Stimulated activated effector memory CD8-positive, alpha-beta T cell treated with anti-CD3 and anti-CD28 coated beads, Interleukin-12 subunit alpha, Interleukin-12 subunit beta, amount 100 ng/mL, for 72 hours (primary cell): ENCODE measurements around the gene MINPP1.

Experiments used
- ATAC-seq: fragments of 150-1000 bp; cut with Tn5 transposase; 2 replicates; pipeline ENCODE4 v1.10.0; 2021
- DNase-seq, 2 donors: peaks; one replicate each; pipeline ENCODE4 v3.0.0; 2021 to 2022; ENCODE audit warnings: low spot score in 2 of 2
- H3K27ac Mint-ChIP-seq: one replicate; pipeline ENCODE4 v1.8.0; 2022; ENCODE audit warnings: mild to moderate bottlenecking, mixed read lengths
- H3K36me3 Mint-ChIP-seq: one replicate; pipeline ENCODE4 v1.8.0; 2022; ENCODE audit warnings: mild to moderate bottlenecking, mixed read lengths
- H3K4me1 Mint-ChIP-seq: one replicate; pipeline ENCODE4 v1.8.0; 2022; ENCODE audit warnings: mixed read lengths
- H3K4me3 Mint-ChIP-seq: one replicate; pipeline ENCODE4 v1.8.0; 2022; ENCODE audit warnings: mild to moderate bottlenecking, mixed read lengths
- H3K9me3 Mint-ChIP-seq: one replicate; pipeline ENCODE4 v1.8.0; 2022; ENCODE audit warnings: mixed read lengths

MINPP1 gene

DNA sequence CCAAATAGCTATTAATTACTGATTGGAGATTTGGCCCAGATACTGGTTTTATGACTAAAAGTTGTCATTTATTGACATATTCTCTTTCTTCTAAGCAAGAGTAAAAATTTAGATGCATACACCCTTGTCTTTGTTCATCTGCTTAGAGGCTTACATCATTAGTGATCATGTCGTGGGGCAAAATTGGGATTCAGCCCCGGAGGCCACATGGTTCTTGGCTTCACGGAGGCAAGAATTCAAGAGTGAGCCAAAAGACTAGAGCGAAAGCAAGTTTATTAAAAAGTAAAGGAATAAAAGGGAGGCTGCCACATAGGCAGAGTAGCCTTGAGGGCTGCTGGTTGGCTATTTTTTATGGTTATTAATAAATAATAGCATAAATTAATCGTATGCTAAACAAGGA is 41.1 kb downstream of the MINPP1 start:
- H3K4me1 Mint-ChIP-seq = peaks cover 17% of the 10 kb centered on the region
- DNase-seq = no peak
- H3K36me3 Mint-ChIP-seq = peaks cover 10% of the 10 kb centered on the region
- H3K9me3 Mint-ChIP-seq = peaks cover 10% of the 10 kb centered on the region
- ATAC-seq = no peak
- H3K27ac Mint-ChIP-seq = no peak overlapping the region
- H3K4me3 Mint-ChIP-seq = no peak overlapping the region

DNA sequence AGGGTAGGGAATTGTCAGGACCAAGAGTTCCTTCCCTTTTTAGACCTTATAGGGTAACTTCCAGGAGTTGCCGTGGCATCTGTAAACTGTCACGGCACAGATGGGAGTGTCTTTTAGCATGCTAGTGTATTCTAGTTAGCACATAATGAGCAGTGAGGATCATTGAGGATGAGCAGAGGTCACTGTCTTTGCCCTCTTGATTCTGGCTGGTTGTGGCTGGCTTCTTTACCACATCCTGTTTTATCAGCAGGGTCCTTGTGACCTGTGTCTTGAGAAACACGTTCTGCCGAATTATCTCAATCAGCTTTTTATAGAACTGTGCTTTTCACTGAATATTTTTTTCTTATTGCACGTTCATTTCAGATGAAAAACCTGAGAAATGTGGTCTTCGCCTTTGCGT is 41.5 kb downstream of the MINPP1 start:
- no peak for DNase-seq
- peak; percentile 83 for ATAC-seq
- Mint-ChIP-seq H3K27ac (no peak overlapping the region), H3K4me3 (no peak overlapping the region), H3K9me3 (peaks cover 10% of the 10 kb centered on the region), H3K4me1 (peaks cover 22% of the 10 kb centered on the region), H3K36me3 (peaks cover 10% of the 10 kb centered on the region)

DNA sequence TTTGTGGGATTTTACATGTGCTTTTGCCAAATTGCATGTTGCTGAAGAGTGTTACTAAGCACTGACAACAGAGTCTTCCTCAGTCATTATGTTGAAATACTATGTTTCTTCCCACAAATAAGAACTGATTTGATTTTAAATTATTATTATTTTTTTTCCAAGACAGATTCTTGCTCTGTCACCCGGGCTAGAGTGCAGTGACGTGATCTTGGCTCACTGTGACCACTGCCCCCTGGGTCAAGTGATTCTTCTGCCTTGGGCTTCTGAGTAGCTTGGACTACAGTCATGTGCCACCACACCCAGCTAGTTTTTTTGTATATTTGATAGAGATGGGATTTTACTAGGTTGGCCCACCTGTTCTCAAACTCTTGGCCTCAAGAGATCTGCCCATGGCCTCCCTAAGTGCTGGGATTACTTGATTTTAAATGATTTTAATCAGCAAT is 42.3 kb downstream of the MINPP1 start:
- ATAC-seq (no peak), DNase-seq (no peak)
- no peak overlapping the region for H3K27ac Mint-ChIP-seq
- H3K4me3 Mint-ChIP-seq = no peak overlapping the region
- peaks cover 24% of the 10 kb centered on the region for H3K4me1 Mint-ChIP-seq
- peaks cover 10% of the 10 kb centered on the region for H3K9me3 Mint-ChIP-seq
- H3K36me3 Mint-ChIP-seq = peaks cover 10% of the 10 kb centered on the region

DNA sequence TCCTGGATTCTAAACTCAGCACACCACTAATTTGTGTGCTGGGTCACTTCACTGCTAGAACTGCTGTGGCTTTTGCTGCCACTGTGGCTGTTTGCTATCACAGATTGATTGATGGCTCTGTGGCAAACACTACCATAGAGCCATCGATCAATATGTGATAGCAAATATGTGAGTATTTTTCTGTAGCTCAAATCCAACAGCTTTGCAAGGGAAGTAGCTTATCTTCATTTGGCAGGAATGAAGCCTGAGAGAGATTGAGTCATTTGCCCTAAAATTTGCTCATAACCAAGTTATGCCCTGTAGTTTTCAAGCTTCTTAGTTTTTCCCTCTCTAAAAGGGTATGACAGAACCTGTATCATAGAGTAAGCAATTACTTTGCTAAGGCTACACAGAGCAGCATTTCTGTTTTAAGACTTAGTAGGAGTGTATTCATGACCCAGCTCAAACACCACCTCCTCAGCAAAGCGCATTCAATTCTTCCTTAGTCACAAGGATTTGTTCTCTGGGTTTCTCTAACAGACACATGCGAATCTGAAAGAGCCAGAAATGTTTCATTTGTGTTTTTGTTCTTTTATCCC is 43.1 kb downstream of the MINPP1 start:
- H3K4me1 Mint-ChIP-seq = peaks cover 24% of the 10 kb centered on the region
- peaks cover 6% of the 10 kb centered on the region for H3K9me3 Mint-ChIP-seq
- H3K27ac Mint-ChIP-seq = no peak overlapping the region
- H3K4me3 Mint-ChIP-seq = no peak overlapping the region
- ATAC-seq (peak; percentile 65), DNase-seq (no peak)
- peaks cover 14% of the 10 kb centered on the region for H3K36me3 Mint-ChIP-seq

DNA sequence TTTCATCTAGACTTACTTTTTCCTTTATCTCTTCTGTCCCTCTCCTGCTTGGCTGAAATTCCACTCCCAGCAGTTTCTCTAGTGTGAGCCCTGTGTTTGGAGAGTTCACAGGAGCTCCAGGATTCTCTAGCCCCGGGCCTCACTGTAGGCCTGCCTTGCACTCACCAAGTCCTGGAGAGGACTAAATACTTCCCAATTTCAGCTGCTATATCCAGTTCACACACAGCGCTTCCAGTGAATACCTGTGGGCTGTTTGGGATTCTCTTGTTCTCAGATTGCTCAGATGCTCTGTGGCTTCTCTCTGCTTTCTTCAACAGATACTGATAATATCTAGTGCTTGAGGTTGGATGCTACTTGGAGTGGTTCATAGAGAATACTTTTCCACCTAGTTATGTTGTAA is 46.0 kb downstream of the MINPP1 start:
- Mint-ChIP-seq H3K9me3 (no peaks in the 10 kb centered on the region), H3K27ac (no peak overlapping the region), H3K4me1 (peaks cover 21% of the 10 kb centered on the region), H3K4me3 (no peak overlapping the region), H3K36me3 (peaks cover 19% of the 10 kb centered on the region)
- ATAC-seq (no peak), DNase-seq (no peak)

DNA sequence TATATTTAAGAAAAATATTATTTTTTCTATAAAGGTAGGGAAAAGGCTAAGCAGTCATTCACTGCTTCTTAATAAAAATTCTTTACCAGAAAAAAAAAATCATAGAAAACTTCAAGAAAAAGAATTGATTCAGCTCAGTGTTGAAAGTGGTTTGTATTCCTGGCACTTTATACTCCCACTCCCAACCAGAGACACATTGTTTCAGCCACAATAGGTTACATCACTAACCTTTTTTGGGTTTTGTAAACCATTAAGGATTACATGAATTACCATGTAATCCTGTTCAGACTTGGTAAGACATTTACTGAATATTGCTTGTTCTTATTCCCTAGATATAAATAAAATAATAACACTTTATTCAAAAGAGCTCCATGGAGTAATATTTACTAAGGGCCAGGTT is 46.6 kb downstream of the MINPP1 start:
- DNase-seq (no peak), ATAC-seq (peak; percentile 80)
- Mint-ChIP-seq H3K27ac (no peak overlapping the region), H3K4me3 (no peak overlapping the region), H3K4me1 (peaks cover 15% of the 10 kb centered on the region), H3K36me3 (peaks cover 19% of the 10 kb centered on the region), H3K9me3 (no peaks in the 10 kb centered on the region)

DNA sequence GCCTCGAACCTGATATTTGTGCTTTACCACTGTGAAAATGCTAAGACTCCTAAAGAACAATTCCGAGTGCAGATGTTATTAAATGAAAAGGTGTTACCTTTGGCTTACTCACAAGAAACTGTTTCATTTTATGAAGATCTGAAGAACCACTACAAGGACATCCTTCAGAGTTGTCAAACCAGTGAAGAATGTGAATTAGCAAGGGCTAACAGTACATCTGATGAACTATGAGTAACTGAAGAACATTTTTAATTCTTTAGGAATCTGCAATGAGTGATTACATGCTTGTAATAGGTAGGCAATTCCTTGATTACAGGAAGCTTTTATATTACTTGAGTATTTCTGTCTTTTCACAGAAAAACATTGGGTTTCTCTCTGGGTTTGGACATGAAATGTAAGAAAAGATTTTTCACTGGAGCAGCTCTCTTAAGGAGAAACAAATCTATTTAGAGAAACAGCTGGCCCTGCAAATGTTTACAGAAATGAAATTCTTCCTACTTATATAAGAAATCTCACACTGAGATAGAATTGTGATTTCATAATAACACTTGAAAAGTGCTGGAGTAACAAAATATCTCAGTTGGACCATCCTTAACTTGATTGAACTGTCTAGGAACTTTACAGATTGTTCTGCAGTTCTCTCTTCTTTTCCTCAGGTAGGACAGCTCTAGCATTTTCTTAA is 47.7 kb downstream of the MINPP1 start:
- Mint-ChIP-seq H3K4me1 (peaks cover 11% of the 10 kb centered on the region), H3K4me3 (no peak overlapping the region), H3K9me3 (no peaks in the 10 kb centered on the region), H3K27ac (no peak overlapping the region), H3K36me3 (peaks cover 19% of the 10 kb centered on the region)
- DNase-seq (no peak), ATAC-seq (no peak)

DNA sequence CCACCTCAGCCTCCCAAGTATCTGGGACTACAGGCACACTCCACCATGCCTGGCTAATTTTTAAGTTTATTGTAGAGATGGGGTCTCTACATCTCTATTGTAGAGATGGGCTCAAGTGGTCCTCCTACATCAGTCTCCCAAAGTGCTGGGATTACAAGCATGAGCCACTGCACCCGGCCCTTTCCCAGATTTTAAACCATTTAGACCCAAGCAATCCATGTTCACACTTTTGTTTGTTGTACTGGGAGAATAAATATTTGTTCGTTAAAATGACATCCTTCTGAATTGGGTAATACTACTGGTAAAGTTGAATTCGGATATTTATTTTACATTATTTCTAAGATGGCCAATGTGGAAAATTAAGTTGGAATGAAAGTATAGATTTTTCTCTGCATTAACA is 52.7 kb downstream of the MINPP1 start:
- H3K9me3 Mint-ChIP-seq = no peaks in the 10 kb centered on the region
- ATAC-seq (no peak), DNase-seq (no peak)
- H3K27ac Mint-ChIP-seq = no peak overlapping the region
- peaks cover 15% of the 10 kb centered on the region for H3K36me3 Mint-ChIP-seq
- H3K4me3 Mint-ChIP-seq = no peak overlapping the region
- no peaks in the 10 kb centered on the region for H3K4me1 Mint-ChIP-seq

DNA sequence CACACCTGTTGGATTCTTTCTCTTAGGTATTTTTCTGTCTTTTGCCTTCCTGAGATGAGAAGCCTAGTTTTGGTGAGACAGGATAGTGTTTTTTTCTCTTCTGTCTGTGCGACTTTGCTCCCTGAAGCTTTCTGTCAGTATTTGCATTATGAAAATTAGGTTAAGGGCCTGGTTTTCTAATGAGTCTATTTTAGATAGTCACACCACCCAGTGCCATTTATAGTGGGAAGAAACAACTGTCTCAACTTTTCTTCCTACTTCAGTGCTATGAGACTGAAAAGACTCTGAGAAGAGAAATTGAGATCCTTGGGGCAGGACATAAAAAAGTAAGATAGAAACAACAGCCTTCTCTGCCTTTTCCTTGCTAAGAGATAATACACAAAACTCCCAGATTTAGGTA is 53.6 kb downstream of the MINPP1 start:
- DNase-seq = no peak
- Mint-ChIP-seq H3K27ac (no peak overlapping the region), H3K9me3 (peaks cover 3% of the 10 kb centered on the region), H3K4me1 (no peaks in the 10 kb centered on the region), H3K36me3 (peaks cover 6% of the 10 kb centered on the region), H3K4me3 (no peak overlapping the region)
- ATAC-seq = no peak

DNA sequence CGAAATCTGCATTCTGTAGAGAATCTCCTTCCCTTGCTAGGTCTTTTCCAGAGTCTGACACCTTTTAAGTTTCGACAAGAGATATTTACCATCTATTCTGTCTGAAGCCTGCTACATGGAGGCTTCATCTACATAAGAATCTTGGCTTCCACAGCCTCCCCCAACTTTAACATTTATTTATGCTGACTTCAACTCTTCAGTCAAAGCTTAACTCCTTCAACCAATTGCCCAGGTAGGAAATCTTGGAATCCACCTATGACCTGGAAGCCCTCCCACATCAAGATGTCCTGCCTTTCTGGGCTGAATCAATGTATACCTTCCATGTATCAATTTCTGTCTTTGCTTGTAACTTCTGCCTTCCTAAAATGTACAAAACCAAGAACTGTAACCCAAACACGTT is 54.7 kb downstream of the MINPP1 start:
- no peak overlapping the region for H3K27ac Mint-ChIP-seq

DNA sequence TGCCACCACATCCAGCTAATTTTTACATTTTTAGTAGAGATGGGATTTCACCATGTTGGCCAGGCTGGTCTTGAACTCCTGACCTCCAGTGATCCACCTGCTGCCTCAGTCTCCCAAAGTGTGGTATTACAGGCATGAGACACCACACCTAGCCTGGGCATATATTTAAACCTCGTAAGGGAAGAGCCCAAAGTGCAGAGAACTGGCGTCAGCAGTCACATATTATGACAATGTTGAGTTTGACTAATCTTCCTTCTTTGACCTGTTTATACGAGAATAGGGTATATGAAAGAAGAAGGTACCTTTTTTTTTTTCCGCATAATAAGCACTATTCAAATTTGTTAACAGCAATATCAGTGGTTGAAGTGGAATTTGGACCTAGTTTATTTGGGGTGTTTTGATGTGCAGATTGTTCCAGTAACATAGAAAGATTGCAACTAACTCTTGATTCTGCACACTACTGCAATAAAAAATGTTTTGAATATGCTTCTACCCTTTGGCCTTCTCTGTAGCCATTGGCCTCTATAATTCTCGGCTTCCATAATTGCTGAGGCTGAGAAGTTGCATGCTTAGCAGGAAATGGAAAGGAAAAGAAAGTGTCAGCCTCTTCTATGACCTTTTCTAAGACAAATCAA is 55.9 kb downstream of the MINPP1 start:
- Mint-ChIP-seq H3K36me3 (no peaks in the 10 kb centered on the region), H3K4me1 (no peaks in the 10 kb centered on the region), H3K9me3 (peaks cover 10% of the 10 kb centered on the region), H3K27ac (no peak overlapping the region), H3K4me3 (no peak overlapping the region)
- ATAC-seq = no peak
- DNase-seq = no peak

More for the DNA sequence above, 54.7 kb downstream of the MINPP1 start:
- H3K4me1 Mint-ChIP-seq = no peaks in the 10 kb centered on the region
- peaks cover 3% of the 10 kb centered on the region for H3K9me3 Mint-ChIP-seq
- DNase-seq (no peak), ATAC-seq (no peak)
- H3K36me3 Mint-ChIP-seq = no peaks in the 10 kb centered on the region
- H3K4me3 Mint-ChIP-seq = no peak overlapping the region

DNA sequence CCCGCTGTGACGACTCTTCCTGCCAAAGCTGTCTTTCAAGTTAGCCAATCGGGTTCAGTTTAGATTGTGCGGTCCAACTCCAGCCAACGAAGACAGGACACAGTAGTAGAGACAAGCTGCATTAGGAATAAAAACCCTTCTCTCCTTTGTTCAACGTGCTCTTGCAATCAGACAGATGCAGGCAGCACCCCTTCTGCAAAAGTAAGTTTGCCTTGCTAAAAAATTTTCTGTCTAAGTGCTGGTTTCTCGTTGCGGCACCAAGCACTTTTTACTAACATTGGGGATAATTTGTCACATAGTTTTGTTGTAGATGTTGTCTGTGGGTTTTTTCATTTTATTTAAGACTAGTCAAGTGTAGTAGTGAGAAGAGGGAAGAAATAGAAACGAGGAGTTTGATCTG is 58.1 kb downstream of the MINPP1 start:
- no peak overlapping the region for H3K4me3 Mint-ChIP-seq

DNA sequence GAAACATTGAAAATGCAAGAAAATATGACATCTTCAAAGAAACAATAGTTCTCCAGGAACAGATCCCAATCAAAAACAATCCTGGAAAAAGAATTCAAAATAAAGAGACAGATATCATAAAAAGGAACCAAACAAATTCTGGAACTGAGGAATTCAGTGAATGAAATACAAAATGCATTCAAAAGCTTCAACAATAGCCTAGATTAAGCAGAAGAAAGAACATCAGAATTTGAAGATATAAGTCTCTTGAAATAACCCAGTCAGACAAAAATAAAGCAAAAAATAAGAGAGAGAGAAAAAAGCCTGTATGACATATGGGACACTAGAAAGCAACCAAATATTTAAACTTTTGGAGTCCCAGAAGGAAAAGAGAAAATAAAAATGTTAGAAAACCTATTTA is 60.3 kb downstream of the MINPP1 start:
- ATAC-seq (no peak), DNase-seq (no peak)
- Mint-ChIP-seq H3K4me1 (no peaks in the 10 kb centered on the region), H3K9me3 (peaks cover 12% of the 10 kb centered on the region), H3K4me3 (no peak overlapping the region), H3K36me3 (no peaks in the 10 kb centered on the region), H3K27ac (no peak overlapping the region)

More for the DNA sequence above, 58.1 kb downstream of the MINPP1 start:
- Mint-ChIP-seq H3K27ac (no peak overlapping the region), H3K36me3 (no peaks in the 10 kb centered on the region), H3K9me3 (peaks cover 12% of the 10 kb centered on the region), H3K4me1 (no peaks in the 10 kb centered on the region)
- ATAC-seq (no peak), DNase-seq (no peak)

DNA sequence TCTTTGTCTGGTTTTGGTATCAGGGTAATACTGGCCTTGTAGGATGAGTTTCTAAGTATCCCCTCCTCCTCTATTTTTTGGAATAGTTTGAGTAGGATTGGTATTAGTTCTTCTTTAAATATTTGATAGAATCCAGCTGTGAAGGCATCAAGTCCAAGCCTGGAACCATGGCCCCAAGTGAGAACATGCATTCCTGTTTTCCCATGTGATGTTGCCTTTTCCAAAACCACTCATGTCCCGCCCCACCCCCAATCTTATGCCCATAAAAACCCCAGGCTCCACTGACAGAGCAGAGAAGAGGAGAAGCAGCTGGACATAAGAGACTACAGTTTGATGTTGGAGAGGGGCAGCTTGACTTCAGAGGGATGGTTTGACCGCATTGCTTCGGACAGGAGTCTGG is 71.2 kb downstream of the MINPP1 start:
- Mint-ChIP-seq H3K27ac (no peak overlapping the region), H3K9me3 (peaks cover 2% of the 10 kb centered on the region), H3K4me3 (no peak overlapping the region), H3K4me1 (no peaks in the 10 kb centered on the region), H3K36me3 (no peaks in the 10 kb centered on the region)
- ATAC-seq (no peak), DNase-seq (no peak)

DNA sequence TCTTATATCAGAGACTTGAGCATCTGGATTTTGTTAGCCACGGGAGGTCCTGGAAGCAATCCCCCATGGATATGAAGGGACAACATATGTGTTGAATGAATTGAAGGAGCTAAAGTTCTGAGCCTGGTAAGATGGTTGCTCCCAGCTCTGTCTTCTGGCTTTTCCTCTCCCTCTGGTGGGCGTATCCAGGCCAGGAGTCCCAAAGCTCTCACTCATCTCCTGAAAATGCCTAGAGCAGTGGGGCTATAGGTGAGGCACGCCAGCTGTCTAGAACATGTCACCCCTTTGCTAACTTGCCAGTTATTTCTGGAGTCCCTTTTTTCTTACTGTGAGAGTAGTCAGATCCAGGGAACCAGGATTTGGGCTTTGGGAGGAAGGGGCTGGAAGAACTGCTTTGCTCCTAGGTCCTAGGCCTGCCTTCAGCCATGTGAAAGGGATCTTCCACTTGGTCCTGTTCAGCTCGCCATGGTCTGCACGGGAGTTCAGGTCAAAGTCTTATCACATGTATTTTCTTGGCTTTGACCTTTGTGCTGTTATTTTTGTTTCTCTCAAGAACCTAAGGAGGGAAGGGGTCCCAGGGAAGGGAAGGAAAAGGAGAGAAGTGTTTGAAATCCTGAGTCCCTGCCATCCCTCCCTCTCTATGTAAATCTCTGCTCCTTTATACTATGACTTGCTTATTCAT is 73.6 kb downstream of the MINPP1 start:
- Mint-ChIP-seq H3K4me1 (no peaks in the 10 kb centered on the region), H3K4me3 (no peak overlapping the region), H3K9me3 (no peaks in the 10 kb centered on the region)

More for the DNA sequence above, 73.6 kb downstream of the MINPP1 start:
- no peak overlapping the region for H3K27ac Mint-ChIP-seq
- DNase-seq = no peak
- H3K36me3 Mint-ChIP-seq = no peaks in the 10 kb centered on the region
- ATAC-seq = no peak
